Cerebellar nuclear complex (tissue), 1 donor: Measurements from ENCODE around the gene SLC47A1.
A peak's percentile ranks its signal among the peaks of the same experiment; 100 is the strongest.
"Not testable (repeated sequence)": the region's sequence is repeated elsewhere in the genome, so short reads cannot be mapped to it uniquely, and the experiment has no call there.

ENCODE experiments used
- DNase-seq, 2 experiments: peaks; one replicate each; lab custom pipeline; 2025; lab: John Stamatoyannopoulos, UW

SLC47A1 gene, protein sequence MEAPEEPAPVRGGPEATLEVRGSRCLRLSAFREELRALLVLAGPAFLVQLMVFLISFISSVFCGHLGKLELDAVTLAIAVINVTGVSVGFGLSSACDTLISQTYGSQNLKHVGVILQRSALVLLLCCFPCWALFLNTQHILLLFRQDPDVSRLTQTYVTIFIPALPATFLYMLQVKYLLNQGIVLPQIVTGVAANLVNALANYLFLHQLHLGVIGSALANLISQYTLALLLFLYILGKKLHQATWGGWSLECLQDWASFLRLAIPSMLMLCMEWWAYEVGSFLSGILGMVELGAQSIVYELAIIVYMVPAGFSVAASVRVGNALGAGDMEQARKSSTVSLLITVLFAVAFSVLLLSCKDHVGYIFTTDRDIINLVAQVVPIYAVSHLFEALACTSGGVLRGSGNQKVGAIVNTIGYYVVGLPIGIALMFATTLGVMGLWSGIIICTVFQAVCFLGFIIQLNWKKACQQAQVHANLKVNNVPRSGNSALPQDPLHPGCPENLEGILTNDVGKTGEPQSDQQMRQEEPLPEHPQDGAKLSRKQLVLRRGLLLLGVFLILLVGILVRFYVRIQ

DNA sequence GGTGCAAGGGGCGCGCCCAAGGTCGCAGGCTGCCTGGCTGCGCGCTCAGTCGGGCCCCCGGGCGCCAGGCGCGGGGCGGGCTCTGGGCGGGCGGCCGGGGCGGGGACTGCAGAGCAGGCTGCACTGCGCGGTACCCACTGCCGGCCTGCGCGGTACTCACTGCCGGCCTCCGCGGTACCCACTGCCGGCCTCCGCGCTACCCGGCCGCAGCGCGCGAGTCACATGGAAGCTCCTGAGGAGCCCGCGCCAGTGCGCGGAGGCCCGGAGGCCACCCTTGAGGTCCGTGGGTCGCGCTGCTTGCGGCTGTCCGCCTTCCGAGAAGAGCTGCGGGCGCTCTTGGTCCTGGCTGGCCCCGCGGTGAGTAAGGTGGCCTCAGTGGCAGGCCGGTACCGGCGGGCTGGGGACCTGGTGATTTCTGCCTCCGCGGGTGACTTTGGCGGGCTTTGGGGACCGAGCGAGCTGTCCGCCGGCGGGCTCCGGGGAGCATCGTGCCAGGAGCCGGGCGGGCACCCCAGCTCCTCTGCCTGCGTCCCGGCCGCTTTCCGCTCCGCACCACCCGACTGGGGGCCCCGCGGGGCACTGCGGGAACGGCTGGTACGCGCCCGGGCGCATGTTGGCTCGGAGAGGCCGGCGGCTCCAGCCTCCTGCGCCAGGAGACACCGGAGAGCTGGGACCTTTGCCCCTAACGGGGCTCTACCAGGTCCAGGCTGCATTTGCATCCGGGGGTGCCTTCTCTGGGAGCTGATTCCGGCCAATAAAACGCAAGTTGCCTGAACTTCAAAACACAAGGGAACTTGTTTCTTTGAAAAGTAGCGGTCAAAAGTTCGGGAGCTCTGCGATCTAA lies at the start of gene SLC47A1:
SLC47A1 (plus strand) TSS at position 137 of the 844 bp plus-strand sequence; CDS start at position 223, 86 bp downstream.
- no peak for DNase-seq

DNA sequence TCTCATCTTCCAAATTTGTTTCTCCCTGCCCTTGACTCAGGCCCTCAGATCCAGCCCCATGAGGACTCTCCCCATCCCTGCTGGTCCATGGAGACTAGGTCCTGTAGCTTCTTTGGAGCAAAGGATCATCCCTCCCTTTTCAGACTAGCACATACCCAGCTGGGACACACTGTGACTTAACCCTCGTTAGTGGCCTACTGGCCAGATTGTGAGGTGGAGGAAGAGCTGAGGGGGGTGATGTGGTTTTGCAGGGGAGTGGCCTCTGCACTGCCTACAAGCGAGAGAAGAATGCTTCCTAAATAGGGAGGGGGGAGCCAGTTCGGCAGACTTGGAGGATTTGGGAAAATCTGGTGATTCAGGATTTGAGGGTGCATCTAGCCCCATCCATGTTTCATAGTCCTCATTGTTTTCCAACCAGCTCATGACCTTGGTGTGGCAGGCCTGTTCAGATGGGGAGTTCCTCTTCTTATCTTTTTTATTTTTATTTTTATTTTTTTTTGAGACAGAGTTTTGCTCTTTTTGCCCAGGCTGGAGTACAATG lies 47.8 kb upstream of the SLC47A1 start:
- no peak for DNase-seq

GRCh38 chr17:19486351-19487023 lies 47.2 kb upstream of the SLC47A1 start:
- no peak for DNase-seq

- no peak for DNase-seq
These were observed 46.5 kb upstream of the SLC47A1 start for GRCh38 chr17:19487024-19487600.

DNA sequence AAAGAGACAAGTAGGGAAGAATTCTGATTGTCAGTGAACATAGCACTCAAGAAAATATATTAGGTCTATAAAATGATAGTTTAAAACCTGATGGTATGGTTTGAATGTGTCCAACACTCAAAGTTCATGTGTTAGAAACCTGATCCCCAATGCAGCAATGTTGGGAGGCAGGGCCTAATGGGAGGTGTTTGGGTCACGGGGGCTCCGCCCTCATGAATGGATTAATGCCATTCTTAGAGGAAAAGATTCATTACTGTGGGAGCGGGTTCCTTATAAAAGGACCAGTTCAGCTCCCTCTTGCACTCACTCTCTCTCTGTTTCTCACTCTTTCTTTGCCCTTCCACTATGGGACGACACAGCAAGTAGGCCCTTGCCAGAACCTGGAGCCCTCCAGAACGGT lies 41.5 kb upstream of the SLC47A1 start:
- DNase-seq: no peak

DNA sequence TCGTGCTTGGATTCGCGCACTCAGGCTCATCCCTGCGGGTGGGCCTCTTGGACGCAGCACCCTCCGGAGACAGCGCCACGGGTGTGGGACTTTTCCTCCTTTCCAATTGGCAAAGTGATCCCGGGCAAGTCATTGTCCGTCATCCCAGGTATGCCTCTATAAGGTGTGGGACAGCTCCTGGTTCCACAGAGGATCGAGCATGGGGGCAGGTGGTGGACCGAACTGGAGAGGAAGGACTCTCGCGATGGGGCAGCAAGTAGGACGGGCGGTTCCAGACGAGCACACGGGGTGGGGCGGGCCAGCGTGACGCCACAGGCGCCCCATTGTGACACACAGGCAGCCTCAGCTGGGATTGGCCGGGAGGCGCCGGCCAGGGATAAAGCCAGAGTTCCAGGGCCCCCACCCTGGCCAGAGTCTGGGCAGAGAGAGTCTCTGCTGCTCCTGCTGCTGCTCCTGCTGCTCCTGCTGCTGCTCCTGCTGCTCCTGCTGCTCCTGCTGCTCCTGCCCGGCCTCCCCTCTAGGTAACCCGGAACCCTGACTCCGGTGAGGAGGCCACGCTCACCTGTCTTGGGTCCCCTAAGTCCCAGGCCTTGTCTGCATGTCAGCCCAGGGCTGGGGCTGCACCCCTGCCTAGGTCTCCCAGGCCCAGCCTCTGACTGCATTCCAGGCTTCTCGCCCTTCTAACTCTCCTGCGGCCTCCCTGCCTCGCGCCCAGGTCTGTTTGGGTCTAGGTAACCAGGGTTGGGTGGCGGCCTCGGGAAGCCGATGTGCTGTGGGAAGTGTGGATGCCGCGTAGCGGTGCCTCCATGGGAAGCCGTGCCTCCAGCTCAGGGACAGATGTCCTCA lies 38.5 kb upstream of the SLC47A1 start:
- DNase-seq: no peak

GRCh38 chr17:19495828-19496528 lies 37.7 kb upstream of the SLC47A1 start:
- no peak for DNase-seq

DNA sequence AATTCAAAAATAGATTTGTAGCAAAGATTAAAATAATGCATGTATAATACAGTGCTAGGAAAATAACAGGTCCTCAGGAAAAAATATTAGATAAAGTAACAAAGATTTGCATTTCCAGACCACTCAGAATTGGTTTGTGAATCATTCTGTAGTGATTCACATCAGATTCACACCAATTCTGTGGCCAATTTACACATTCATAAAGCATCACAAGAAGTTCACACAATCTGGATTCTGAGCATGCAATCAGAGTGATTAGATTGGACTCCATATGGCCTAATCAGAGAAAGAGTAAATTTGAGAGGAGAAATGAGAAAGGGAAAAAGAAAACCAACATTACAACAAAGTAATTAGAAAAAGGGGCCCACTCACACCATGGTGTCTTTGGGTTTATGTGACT lies 36.0 kb upstream of the SLC47A1 start:
- no peak for DNase-seq

DNA sequence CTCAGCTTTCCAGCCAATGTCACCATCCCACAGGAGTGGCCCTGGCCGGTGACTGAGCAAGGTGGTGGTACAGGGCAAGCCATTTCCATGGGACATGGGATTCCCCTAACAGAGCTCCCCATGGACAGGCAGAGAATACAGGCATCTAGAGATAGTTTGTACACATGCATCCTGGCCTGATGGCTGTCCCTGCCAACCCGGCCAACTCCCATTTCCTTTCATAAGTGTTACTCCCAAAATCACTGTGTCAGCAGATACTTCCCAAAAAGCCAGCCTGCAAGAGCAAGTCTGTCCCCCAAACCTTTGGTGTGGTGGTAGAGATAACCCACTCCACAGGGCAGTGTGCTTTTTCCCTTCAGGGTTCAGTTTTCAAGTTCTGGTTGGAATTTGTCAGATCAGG lies 32.4 kb upstream of the SLC47A1 start:
- DNase-seq: no peak

DNA sequence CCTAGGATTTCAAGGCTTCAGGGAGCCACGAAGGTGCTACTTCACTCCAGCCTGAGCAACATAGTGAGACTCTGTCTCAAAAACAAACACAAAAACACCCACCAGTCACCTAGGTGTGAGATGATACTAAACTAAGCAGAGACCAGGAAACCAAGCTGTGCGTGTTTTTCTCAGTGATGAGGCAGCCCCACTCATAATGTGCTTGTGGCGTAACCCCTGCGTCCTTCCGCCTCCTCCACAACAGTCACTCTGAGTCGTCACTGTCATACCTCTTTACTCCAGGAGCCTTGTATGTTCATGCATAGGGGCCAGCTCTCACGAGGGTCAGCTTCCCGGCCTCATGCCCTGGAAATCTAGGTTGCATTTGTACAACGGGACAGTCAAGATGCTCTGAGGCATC lies 31.1 kb upstream of the SLC47A1 start:
- no peak for DNase-seq

DNA sequence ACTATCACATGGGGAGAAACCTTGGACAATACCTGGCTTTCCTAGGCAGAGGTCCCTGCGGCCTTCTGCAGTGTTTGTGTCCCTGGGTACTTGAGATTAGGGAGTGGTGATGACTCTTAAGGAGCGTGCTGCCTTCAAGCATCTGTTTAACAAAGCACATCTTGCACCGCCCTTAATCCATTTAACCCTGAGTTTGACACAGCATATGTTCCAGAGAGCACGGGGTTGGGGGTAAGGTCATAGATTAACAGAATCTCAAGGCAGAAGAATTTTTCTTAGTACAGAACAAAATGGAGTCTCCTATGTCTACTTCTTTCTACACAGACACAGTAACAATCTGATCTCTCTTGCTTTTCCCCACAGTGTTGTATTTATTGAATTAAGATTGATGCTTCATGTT lies 28.1 kb upstream of the SLC47A1 start:
- DNase-seq: not testable (repeated sequence)

- DNase-seq: peak; percentile 76 to 85
These were observed 25.7 kb upstream of the SLC47A1 start for GRCh38 chr17:19507775-19508576.

DNA sequence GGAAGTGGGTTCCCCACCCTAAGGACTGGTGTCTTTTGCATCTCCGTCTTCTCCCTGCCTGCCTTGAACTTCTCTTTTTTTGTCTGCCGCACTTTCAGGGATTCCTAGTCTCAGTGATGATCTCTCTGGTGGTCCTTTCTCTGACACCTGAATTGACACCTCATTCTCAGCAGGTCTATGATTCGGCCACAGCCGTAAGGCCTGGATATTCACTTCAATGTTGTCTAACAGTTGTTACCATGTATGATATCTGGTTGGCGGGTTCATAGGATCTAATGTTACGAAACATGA lies 25.1 kb upstream of the SLC47A1 start:
- DNase-seq: no peak

GRCh38 chr17:19509281-19509852 lies 24.3 kb upstream of the SLC47A1 start:
- DNase-seq: not testable (repeated sequence)

DNA sequence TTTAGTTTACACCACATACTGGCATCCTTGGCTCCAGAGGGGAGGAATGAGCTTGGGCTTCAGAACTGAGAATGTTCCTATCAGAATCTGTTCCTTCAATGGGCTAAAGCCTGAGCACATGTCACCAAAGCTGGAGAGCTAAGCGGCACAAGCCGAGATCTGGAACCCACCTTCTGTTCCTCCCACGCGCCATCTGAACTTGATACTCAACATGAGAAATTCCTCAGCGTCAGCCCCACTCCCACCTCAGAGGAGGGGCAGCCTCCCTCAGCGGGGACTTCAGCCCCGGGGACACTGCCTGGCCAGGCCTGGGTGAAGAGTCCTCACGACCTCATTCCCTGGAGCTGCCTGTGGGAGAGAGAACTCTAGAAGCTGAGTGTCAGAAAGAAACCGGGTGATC lies 22.8 kb upstream of the SLC47A1 start:
- DNase-seq: no peak

DNA sequence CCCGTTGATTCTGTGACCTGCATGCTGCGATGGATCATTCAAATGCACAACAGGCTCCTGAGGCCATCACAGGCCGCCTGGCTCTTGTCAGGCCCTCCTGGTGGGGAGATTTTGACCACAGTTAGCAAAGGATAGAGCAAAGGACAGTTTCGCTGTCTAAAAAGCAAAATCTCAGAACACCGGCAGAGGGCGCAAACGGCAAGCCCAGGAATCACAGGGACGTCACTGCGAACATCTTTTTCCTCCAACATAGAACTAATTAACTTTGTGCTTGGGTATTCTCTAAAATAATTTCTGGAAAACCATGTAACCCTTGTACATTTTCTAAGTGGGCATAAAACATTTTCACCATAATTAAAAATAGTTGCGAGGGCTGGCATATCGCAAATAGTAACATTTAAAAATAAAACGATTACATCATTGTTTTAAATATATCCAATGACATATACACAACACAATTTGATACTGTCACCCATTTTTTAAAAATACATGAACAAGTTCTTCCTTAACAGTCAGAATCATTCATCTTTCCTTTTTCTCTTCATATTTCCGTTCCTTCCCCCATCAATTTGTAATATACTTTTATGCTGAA lies 19.7 kb upstream of the SLC47A1 start:
- peak in 1 of 2 experiments; percentile 30 for DNase-seq

DNA sequence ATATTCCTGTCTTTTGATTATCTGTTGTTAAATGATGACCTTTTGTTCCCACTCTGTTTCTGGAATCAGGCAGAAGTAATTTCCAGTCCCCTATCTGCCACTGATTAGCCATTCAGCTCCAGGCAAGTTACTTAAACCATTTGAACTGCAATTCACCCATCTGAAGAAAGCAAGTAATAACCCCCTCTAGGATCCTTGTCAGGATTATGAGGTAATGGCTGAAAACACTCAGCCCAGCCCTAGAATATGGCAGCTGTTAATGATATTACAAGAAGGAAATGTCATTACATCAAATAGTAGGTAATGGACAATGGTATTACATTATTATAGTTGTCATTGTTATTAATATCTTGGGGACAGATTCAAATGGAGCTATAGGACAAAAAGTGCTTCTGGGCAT lies 16.0 kb upstream of the SLC47A1 start:
- DNase-seq: no peak
